ENCODE data around the gene TNFSF15. TPM values are rescaled to one million over a fixed set of nuclear protein-coding genes. Genes with fewer than 3 reads are reported as not detected.
"Not testable (repeated sequence)": the region's sequence is repeated elsewhere in the genome, so short reads cannot be mapped to it uniquely, and the experiment has no call there.

TNFSF15 gene
- total RNA-seq, 1 donor from 2014 or later = not detected

GRCh38 chr9:114769624-114770023, 36.2 kb downstream of the TNFSF15 start:
- intact Hi-C loops (cut with DNase I) = no loop called here
- DNase-seq = no peak
- ATAC-seq (ENCODE audit: poor library complexity) = no peak

- no peak for DNase-seq
- no peak for ATAC-seq (ENCODE audit: poor library complexity)
- intact Hi-C loops (cut with DNase I) = no loop called here
Observed at GRCh38 chr9:114763220-114763619, 42.6 kb downstream of the TNFSF15 start.

- ATAC-seq (ENCODE audit: poor library complexity) = no peak
- intact Hi-C loops (cut with DNase I) = no loop called here
- DNase-seq = no peak
Observed at GRCh38 chr9:114761523-114761922, 44.3 kb downstream of the TNFSF15 start.

GRCh38 chr9:114759512-114760341, 46.1 kb downstream of the TNFSF15 start:
- no peak for ATAC-seq (ENCODE audit: poor library complexity)

GRCh38 chr9:114757984-114758383, 47.9 kb downstream of the TNFSF15 start:
- DNase-seq (no peak), ATAC-seq (ENCODE audit: poor library complexity) (no peak)
- intact Hi-C loops (cut with DNase I) = no loop called here

More at GRCh38 chr9:114759512-114760341, 46.1 kb downstream of the TNFSF15 start:
- no peak for DNase-seq
- intact Hi-C loops (cut with DNase I) = no loop called here

- no peak for ATAC-seq (ENCODE audit: poor library complexity)
- intact Hi-C loops (cut with DNase I) = no loop called here
- no peak for DNase-seq
Observed at GRCh38 chr9:114757395-114757794, 48.4 kb downstream of the TNFSF15 start.

- no peak for ATAC-seq (ENCODE audit: poor library complexity)
- DNase-seq = no peak
- intact Hi-C loops (cut with DNase I) = no loop called here
Observed at GRCh38 chr9:114756920-114757319, 48.9 kb downstream of the TNFSF15 start.

- intact Hi-C loops (cut with DNase I) = no loop called here
- ATAC-seq (ENCODE audit: poor library complexity) (no peak), DNase-seq (no peak)
Observed at GRCh38 chr9:114754581-114754980, 51.3 kb downstream of the TNFSF15 start.

- ATAC-seq (ENCODE audit: poor library complexity) (no peak), DNase-seq (no peak)
- intact Hi-C loops (cut with DNase I) = no loop called here
Observed at GRCh38 chr9:114746591-114747346, 59.1 kb downstream of the TNFSF15 start.

GRCh38 chr9:114745879-114746550, 59.8 kb downstream of the TNFSF15 start:
- no peak for ATAC-seq (ENCODE audit: poor library complexity)

GRCh38 chr9:114745108-114745848, 60.6 kb downstream of the TNFSF15 start:
- ATAC-seq (ENCODE audit: poor library complexity) = peak; percentile 39
- no peak for DNase-seq
- intact Hi-C loops (cut with DNase I) = no loop called here

More at GRCh38 chr9:114745879-114746550, 59.8 kb downstream of the TNFSF15 start:
- intact Hi-C loops (cut with DNase I) = no loop called here
- DNase-seq = no peak

GRCh38 chr9:114743446-114743845, 62.4 kb downstream of the TNFSF15 start:
- DNase-seq (no peak), ATAC-seq (ENCODE audit: poor library complexity) (no peak)
- intact Hi-C loops (cut with DNase I) = no loop called here

GRCh38 chr9:114742947-114743346, 62.9 kb downstream of the TNFSF15 start:
- ATAC-seq (ENCODE audit: poor library complexity) = no peak
- intact Hi-C loops (cut with DNase I) = no loop called here
- no peak for DNase-seq

GRCh38 chr9:114741521-114741920, 64.3 kb downstream of the TNFSF15 start:
- intact Hi-C loops (cut with DNase I); DNase-seq; ATAC-seq (ENCODE audit: poor library complexity): not testable (repeated sequence)

GRCh38 chr9:114738581-114739316, 67.1 kb downstream of the TNFSF15 start:
- peak; percentile 54 for DNase-seq
- ATAC-seq (ENCODE audit: poor library complexity) = peak; percentile 91
- intact Hi-C loops (cut with DNase I) = loop anchor here (2.0 to 5.0 kb wide), 2 partner anchors 169 to 276 kb away; no protein-coding TSS in a partner anchor

- DNase-seq (no peak), ATAC-seq (ENCODE audit: poor library complexity) (no peak)
- intact Hi-C loops (cut with DNase I) = loop anchor here (2.0 to 5.0 kb wide), 2 partner anchors 169 to 277 kb away; no protein-coding TSS in a partner anchor
Observed at GRCh38 chr9:114737847-114738246, 68.0 kb downstream of the TNFSF15 start.

GRCh38 chr9:114737118-114737517, 68.7 kb downstream of the TNFSF15 start:
- intact Hi-C loops (cut with DNase I) = loop anchor here (5.0 kb wide), 1 partner anchor 170 kb away; no protein-coding TSS in a partner anchor
- no peak for ATAC-seq (ENCODE audit: poor library complexity)

GRCh38 chr9:114735704-114736103, 70.1 kb downstream of the TNFSF15 start:
- ATAC-seq (ENCODE audit: poor library complexity) (no peak), DNase-seq (no peak)
- intact Hi-C loops (cut with DNase I) = loop anchor here (5.0 kb wide), 1 partner anchor 172 kb away; no protein-coding TSS in a partner anchor

More at GRCh38 chr9:114737118-114737517, 68.7 kb downstream of the TNFSF15 start:
- DNase-seq = no peak

Data from Right ventricle myocardium superior (tissue), 1 donor.